CD4-positive, CD25-positive, alpha-beta regulatory T cell (primary cell): ENCODE results near the gene PSMC2. TPM values are rescaled to one million over a fixed set of nuclear protein-coding genes. Genes with fewer than 3 reads are reported as not detected.

ENCODE experiments used
- ATAC-seq, 2 donors: fragments of 150-1000 bp; cut with Tn5 transposase; one replicate each; pipeline ENCODE4 v1.10.0; 2021; ENCODE audit warnings: low read depth in 2 of 2, moderate number of reproducible peaks in 2 of 2, moderate library complexity in 1 of 2
- DNase-seq, 3 donors: peaks; one replicate each; pipeline versions ENCODE4 v3.0.0 to v3.0.0-alpha.2; 2012 to 2022; ENCODE audit warnings: mixed read lengths in 1 of 3
- H3K27ac ChIP-seq: one replicate; pipeline ENCODE4 v1.7.0; 2013; ENCODE audit warnings: mild to moderate bottlenecking, low read length; ENCODE audit not compliant: insufficient read depth, poor library complexity, severe bottlenecking
- H3K27me3 ChIP-seq: one replicate; pipeline ENCODE4 v1.7.0; 2013; ENCODE audit warnings: low read length; ENCODE audit not compliant: control insufficient read depth, insufficient read depth
- H3K36me3 ChIP-seq: one replicate; pipeline ENCODE4 v1.7.0; 2013; ENCODE audit warnings: mild to moderate bottlenecking, low read length, moderate library complexity; ENCODE audit not compliant: control insufficient read depth, insufficient read depth
- H3K4me1 ChIP-seq: 2 replicates; pipeline ENCODE4 v1.7.0; 2013; ENCODE audit warnings: mild to moderate bottlenecking, low read length; ENCODE audit not compliant: insufficient read depth, control insufficient read depth, poor library complexity, severe bottlenecking
- H3K4me3 ChIP-seq: one replicate; pipeline ENCODE4 v1.7.0; 2013; ENCODE audit warnings: low read depth, mild to moderate bottlenecking, low read length, moderate library complexity
- H3K9me3 ChIP-seq, 2 experiments: 1 replicate in 1 of 2; 2 replicates in 1 of 2; pipeline ENCODE4 v1.7.0; 2013; ENCODE audit warnings: low read length in 2 of 2, mild to moderate bottlenecking in 1 of 2, moderate library complexity in 1 of 2; ENCODE audit not compliant: control insufficient read depth in 2 of 2
- H3K27ac Mint-ChIP-seq, 3 donors: one replicate each; pipeline ENCODE4 v1.8.0; 2020 to 2022; ENCODE audit warnings: mild to moderate bottlenecking in 3 of 3, mixed read lengths in 3 of 3, moderate library complexity in 2 of 3
- H3K27me3 Mint-ChIP-seq: one replicate; pipeline ENCODE4 v1.8.0; 2022; ENCODE audit warnings: mild to moderate bottlenecking, mixed read lengths
- H3K36me3 Mint-ChIP-seq: one replicate; pipeline ENCODE4 v1.8.0; 2020; ENCODE audit warnings: mixed read lengths
- H3K4me1 Mint-ChIP-seq, 4 donors: one replicate each; pipeline ENCODE4 v1.8.0; 2020 to 2022; ENCODE audit warnings: mixed read lengths in 4 of 4, mild to moderate bottlenecking in 1 of 4
- H3K4me3 Mint-ChIP-seq, 4 donors: one replicate each; pipeline ENCODE4 v1.8.0; 2020 to 2022; ENCODE audit warnings: mild to moderate bottlenecking in 4 of 4, mixed read lengths in 4 of 4, moderate library complexity in 3 of 4
- H3K9me3 Mint-ChIP-seq, 7 donors: one replicate each; pipeline ENCODE4 v1.8.0; 2020 to 2022; ENCODE audit warnings: mixed read lengths in 7 of 7, mild to moderate bottlenecking in 3 of 7, moderate library complexity in 2 of 7
- polyA plus RNA-seq, 4 donors: library from polyadenylated mRNA; unstranded; fragments of 300-500 nt; fragmentation: Illumina TruSeq; gene quantifications; one replicate each; pipeline ENCODE4 v1.2.3, GENCODE V29; 2021
- total RNA-seq: library from RNA; stranded (reverse); gene quantifications from one replicate; pipeline ENCODE4 v1.2.3, GENCODE V29; 2022

Gene PSMC2
- total RNA-seq (84.3 TPM), polyA plus RNA-seq (100 to 1,000 TPM; 153 to 214 (median 179) TPM)

- H3K27ac ChIP-seq, result peak within 1 kb of the TSS; percentile 90
- H3K4me3 ChIP-seq, result peak within 1 kb of the TSS; percentile 97
- ATAC-seq, result peak; percentile 62 to 66
- DNase-seq, result peak; percentile 79 to 95 (median 86)
- no peaks in the 10 kb centered on the region for H3K27me3 ChIP-seq
- Mint-ChIP-seq H3K36me3 (peaks cover 12% of the 10 kb centered on the region), H3K4me1 (peaks cover 29 to 86% (median 61%) of the 10 kb centered on the region in 4 donors), H3K4me3 (peak within 1 kb of the TSS; percentile 93 to 100 (median 100)), H3K9me3 (no peaks in the 10 kb centered on the region), H3K27ac (peak within 1 kb of the TSS; percentile 97 to 98 (median 98)), H3K27me3 (peaks cover 4% of the 10 kb centered on the region)
- H3K9me3 ChIP-seq, result no peaks in the 10 kb centered on the region
- H3K36me3 ChIP-seq, result peaks cover 13% of the 10 kb centered on the region
- H3K4me1 ChIP-seq, result peaks cover 64% of the 10 kb centered on the region
Measured at GRCh38 chr7:103347507-103348267, at the start of gene PSMC2. PSMC2 (plus strand) TSS chr7:103347643; CDS start chr7:103347712, 69 bp downstream.

GRCh38 chr7:103297837-103298179 is 49.6 kb upstream of the PSMC2 start:
- Mint-ChIP-seq H3K27ac (peak overlapping the region; percentile 83 to 93 (median 92)), H3K4me3 (peak overlapping the region; percentile 89 to 95 (median 92)), H3K9me3 (no peaks in the 10 kb centered on the region), H3K36me3 (peaks cover 13% of the 10 kb centered on the region), H3K27me3 (no peaks in the 10 kb centered on the region), H3K4me1 (peaks cover 14 to 52% (median 34%) of the 10 kb centered on the region in 4 donors)
- peaks cover 22% of the 10 kb centered on the region for H3K4me1 ChIP-seq
- peaks cover 1% of the 10 kb centered on the region for H3K27me3 ChIP-seq
- peaks cover 35% of the 10 kb centered on the region for H3K36me3 ChIP-seq
- ATAC-seq (no peak), DNase-seq (no peak)
- peak overlapping the region; percentile 86 for H3K27ac ChIP-seq
- H3K9me3 ChIP-seq, result no peaks in the 10 kb centered on the region
- peak overlapping the region; percentile 95 for H3K4me3 ChIP-seq

GRCh38 chr7:103299660-103300059 is 47.8 kb upstream of the PSMC2 start:
- peaks cover 27% of the 10 kb centered on the region for H3K36me3 Mint-ChIP-seq
- no peaks in the 10 kb centered on the region for H3K27me3 Mint-ChIP-seq
- H3K4me3 Mint-ChIP-seq, result peak overlapping the region in 1 of 4 donors; percentile 94
- no peak overlapping the region for H3K27ac Mint-ChIP-seq
- H3K4me3 ChIP-seq, result no peak overlapping the region
- H3K4me1 Mint-ChIP-seq, result peaks cover 14 to 65% (median 42%) of the 10 kb centered on the region in 4 donors
- no peaks in the 10 kb centered on the region for H3K9me3 Mint-ChIP-seq
- H3K27me3 ChIP-seq, result no peaks in the 10 kb centered on the region
- ATAC-seq, result no peak
- peaks cover 22% of the 10 kb centered on the region for H3K4me1 ChIP-seq
- DNase-seq, result no peak
- H3K9me3 ChIP-seq, result no peaks in the 10 kb centered on the region
- H3K36me3 ChIP-seq, result peaks cover 53% of the 10 kb centered on the region
- H3K27ac ChIP-seq, result no peak overlapping the region

- ATAC-seq, result no peak
- Mint-ChIP-seq H3K27ac (no peak overlapping the region), H3K36me3 (peaks cover 32% of the 10 kb centered on the region), H3K4me3 (no peak overlapping the region), H3K27me3 (no peaks in the 10 kb centered on the region), H3K4me1 (peaks cover 14 to 59% (median 38%) of the 10 kb centered on the region in 4 donors), H3K9me3 (no peaks in the 10 kb centered on the region)
- Histone ChIP-seq H3K36me3 (peaks cover 65% of the 10 kb centered on the region), H3K9me3 (no peaks in the 10 kb centered on the region), H3K27ac (no peak overlapping the region), H3K4me3 (no peak overlapping the region), H3K4me1 (peaks cover 22% of the 10 kb centered on the region), H3K27me3 (no peaks in the 10 kb centered on the region)
- DNase-seq, result no peak
Measured at GRCh38 chr7:103301441-103301840, 46.0 kb upstream of the PSMC2 start.

GRCh38 chr7:103307503-103308231 is 39.8 kb upstream of the PSMC2 start:
- no peaks in the 10 kb centered on the region for H3K27me3 Mint-ChIP-seq
- H3K9me3 Mint-ChIP-seq, result no peaks in the 10 kb centered on the region
- no peak overlapping the region for H3K4me3 ChIP-seq
- H3K27ac ChIP-seq, result no peak overlapping the region
- no peaks in the 10 kb centered on the region for H3K27me3 ChIP-seq
- H3K4me3 Mint-ChIP-seq, result no peak overlapping the region
- H3K4me1 ChIP-seq, result no peaks in the 10 kb centered on the region
- H3K9me3 ChIP-seq, result no peaks in the 10 kb centered on the region
- peak overlapping the region in 2 of 3 donors; percentile 7 to 48 for H3K27ac Mint-ChIP-seq
- DNase-seq (no peak), ATAC-seq (no peak)
- peaks cover 8 to 20% (median 13%) of the 10 kb centered on the region in 4 donors for H3K4me1 Mint-ChIP-seq
- H3K36me3 ChIP-seq, result peaks cover 91% of the 10 kb centered on the region
- peaks cover 29% of the 10 kb centered on the region for H3K36me3 Mint-ChIP-seq

GRCh38 chr7:103314852-103315251 is 32.6 kb upstream of the PSMC2 start:
- DNase-seq, result peak in 1 of 3 donors; percentile 47
- Histone ChIP-seq H3K4me1 (no peaks in the 10 kb centered on the region), H3K9me3 (no peaks in the 10 kb centered on the region), H3K4me3 (no peak overlapping the region), H3K36me3 (peaks cover 96% of the 10 kb centered on the region), H3K27ac (no peak overlapping the region), H3K27me3 (no peaks in the 10 kb centered on the region)
- Mint-ChIP-seq H3K27me3 (no peaks in the 10 kb centered on the region), H3K4me1 (peaks cover 0 to 20% (median 10%) of the 10 kb centered on the region in 4 donors), H3K36me3 (peaks cover 36% of the 10 kb centered on the region), H3K27ac (peak overlapping the region; percentile 7 to 85 (median 23)), H3K9me3 (no peaks in the 10 kb centered on the region), H3K4me3 (peak overlapping the region in 1 of 4 donors; percentile 13)
- no peak for ATAC-seq

GRCh38 chr7:103316380-103316941 is 31.0 kb upstream of the PSMC2 start:
- no peak overlapping the region for H3K4me3 ChIP-seq
- DNase-seq (no peak), ATAC-seq (no peak)
- no peaks in the 10 kb centered on the region for H3K27me3 ChIP-seq
- no peak overlapping the region for H3K4me3 Mint-ChIP-seq
- H3K36me3 Mint-ChIP-seq, result peaks cover 36% of the 10 kb centered on the region
- no peaks in the 10 kb centered on the region for H3K9me3 ChIP-seq
- H3K9me3 Mint-ChIP-seq, result no peaks in the 10 kb centered on the region
- peaks cover 92% of the 10 kb centered on the region for H3K36me3 ChIP-seq
- peak overlapping the region in 2 of 3 donors; percentile 5 to 11 for H3K27ac Mint-ChIP-seq
- H3K27me3 Mint-ChIP-seq, result no peaks in the 10 kb centered on the region
- peaks cover 0 to 16% (median 10%) of the 10 kb centered on the region in 4 donors for H3K4me1 Mint-ChIP-seq
- H3K4me1 ChIP-seq, result no peaks in the 10 kb centered on the region
- no peak overlapping the region for H3K27ac ChIP-seq
